Mammary epithelial cell (primary cell): ENCODE data around the gene ZC3H4.

Experiments used
- EZH2 ChIP-seq: IDR thresholded peaks from 2 replicates; pipeline ENCODE4 v1.6.1; 2012; ENCODE audit warnings: low read length, inconsistent platforms, borderline replicate concordance
- TF ChIP-seq, protein P1 (sequence below), 2 donors: IDR thresholded peaks in 1 of 2; conservative IDR thresholded peaks in 1 of 2; 2 replicates each; pipeline ENCODE4 v1.5.1; 2011 to 2012; ENCODE audit warnings: inconsistent platforms in 2 of 2, low read length in 2 of 2, mild to moderate bottlenecking in 2 of 2, control low read depth in 1 of 2, low read depth in 1 of 2; ENCODE audit not compliant: insufficient read depth in 1 of 2; ENCODE audit errors: extremely low read depth in 1 of 2

DNA sequence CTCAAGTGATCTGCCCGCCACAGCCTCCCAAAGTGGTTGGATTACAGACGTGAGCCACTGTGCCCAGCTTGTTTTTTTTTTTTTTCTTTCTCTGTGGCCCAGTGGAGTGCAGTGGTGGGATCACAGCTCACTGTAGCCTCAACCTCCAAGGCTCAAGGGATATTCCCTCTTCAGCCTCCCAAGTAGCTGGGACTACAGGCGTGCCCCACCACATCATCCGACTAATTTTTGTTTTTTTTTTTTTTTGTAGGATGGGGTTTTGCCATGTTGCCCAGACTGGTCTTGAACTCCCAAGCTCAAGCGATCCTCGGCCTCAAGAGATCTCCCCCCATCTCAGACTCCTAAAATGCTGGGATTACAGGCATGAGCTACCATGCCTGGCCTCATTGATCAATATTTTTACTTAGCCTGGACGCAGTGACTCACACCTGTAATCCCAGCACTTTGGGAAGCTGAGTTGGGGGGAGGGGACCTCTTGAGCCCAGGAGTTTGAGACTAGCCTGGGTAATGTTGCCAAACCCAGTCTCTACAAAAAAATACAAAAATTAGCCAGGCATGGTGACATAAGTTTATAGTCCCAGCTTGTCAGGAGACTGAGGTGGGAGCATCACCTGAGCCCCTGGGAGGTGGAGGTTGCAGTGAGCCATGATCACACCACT is 18.7 kb upstream of the ZC3H4 start:
- TF ChIP-seq, protein P1, sequence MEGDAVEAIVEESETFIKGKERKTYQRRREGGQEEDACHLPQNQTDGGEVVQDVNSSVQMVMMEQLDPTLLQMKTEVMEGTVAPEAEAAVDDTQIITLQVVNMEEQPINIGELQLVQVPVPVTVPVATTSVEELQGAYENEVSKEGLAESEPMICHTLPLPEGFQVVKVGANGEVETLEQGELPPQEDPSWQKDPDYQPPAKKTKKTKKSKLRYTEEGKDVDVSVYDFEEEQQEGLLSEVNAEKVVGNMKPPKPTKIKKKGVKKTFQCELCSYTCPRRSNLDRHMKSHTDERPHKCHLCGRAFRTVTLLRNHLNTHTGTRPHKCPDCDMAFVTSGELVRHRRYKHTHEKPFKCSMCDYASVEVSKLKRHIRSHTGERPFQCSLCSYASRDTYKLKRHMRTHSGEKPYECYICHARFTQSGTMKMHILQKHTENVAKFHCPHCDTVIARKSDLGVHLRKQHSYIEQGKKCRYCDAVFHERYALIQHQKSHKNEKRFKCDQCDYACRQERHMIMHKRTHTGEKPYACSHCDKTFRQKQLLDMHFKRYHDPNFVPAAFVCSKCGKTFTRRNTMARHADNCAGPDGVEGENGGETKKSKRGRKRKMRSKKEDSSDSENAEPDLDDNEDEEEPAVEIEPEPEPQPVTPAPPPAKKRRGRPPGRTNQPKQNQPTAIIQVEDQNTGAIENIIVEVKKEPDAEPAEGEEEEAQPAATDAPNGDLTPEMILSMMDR (conservative IDR thresholded peaks at IDR 0.05 in 1 of 2, IDR thresholded peaks at IDR 0.05 in 1 of 2; ENCODE audit: extremely low read depth in 1 of 2, insufficient read depth in 1 of 2, low read depth in 1 of 2, low read length in 2 of 2) = no peak
- no peak for TF ChIP-seq EZH2
